Choroid plexus epithelial cell (primary cell): ENCODE data around the gene NRSN1.

ENCODE experiments used
- DNase-seq: peaks from one replicate; pipeline ENCODE4 v3.0.0-alpha.2; 2010; ENCODE audit warnings: low read depth
- H3K4me3 ChIP-seq: 2 replicates; pipeline ENCODE4 v1.5.1; 2011; ENCODE audit warnings: low read depth, mild to moderate bottlenecking, control low read depth, low read length, moderate library complexity
- TF ChIP-seq, protein P1 (sequence below): conservative IDR thresholded peaks from 2 replicates; pipeline ENCODE4 v1.5.1; 2011; ENCODE audit warnings: low read depth, mild to moderate bottlenecking, control low read depth, inconsistent platforms, low read length, moderate library complexity

The NRSN1 gene

DNA sequence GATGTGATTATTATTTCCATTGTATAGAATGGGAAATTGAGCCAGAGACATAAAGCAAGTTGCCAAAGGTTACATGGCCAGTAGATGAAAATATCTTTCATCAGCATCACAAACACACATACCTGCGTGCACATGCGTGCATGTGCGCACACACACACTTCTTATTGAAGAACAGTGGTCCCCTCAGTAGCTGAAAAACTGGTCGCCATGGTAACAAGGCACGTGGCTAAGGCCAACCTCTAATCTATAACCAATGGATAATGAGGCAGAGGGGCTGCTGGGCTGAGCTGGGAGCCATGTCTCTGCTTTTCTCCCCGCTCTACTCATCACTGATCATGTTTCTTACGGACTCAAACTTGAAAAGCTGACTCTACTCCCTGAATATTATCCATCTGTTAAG is 60.3 kb downstream of the NRSN1 start:
- TF ChIP-seq, protein P1, sequence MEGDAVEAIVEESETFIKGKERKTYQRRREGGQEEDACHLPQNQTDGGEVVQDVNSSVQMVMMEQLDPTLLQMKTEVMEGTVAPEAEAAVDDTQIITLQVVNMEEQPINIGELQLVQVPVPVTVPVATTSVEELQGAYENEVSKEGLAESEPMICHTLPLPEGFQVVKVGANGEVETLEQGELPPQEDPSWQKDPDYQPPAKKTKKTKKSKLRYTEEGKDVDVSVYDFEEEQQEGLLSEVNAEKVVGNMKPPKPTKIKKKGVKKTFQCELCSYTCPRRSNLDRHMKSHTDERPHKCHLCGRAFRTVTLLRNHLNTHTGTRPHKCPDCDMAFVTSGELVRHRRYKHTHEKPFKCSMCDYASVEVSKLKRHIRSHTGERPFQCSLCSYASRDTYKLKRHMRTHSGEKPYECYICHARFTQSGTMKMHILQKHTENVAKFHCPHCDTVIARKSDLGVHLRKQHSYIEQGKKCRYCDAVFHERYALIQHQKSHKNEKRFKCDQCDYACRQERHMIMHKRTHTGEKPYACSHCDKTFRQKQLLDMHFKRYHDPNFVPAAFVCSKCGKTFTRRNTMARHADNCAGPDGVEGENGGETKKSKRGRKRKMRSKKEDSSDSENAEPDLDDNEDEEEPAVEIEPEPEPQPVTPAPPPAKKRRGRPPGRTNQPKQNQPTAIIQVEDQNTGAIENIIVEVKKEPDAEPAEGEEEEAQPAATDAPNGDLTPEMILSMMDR: no peak
- DNase-seq: no peak
- H3K4me3 ChIP-seq: no peak overlapping the region

GRCh38 chr6:24187965-24188577 is 62.1 kb downstream of the NRSN1 start:
- no peak for DNase-seq
- H3K4me3 ChIP-seq: no peak overlapping the region
- TF ChIP-seq, protein P1: no peak

DNA sequence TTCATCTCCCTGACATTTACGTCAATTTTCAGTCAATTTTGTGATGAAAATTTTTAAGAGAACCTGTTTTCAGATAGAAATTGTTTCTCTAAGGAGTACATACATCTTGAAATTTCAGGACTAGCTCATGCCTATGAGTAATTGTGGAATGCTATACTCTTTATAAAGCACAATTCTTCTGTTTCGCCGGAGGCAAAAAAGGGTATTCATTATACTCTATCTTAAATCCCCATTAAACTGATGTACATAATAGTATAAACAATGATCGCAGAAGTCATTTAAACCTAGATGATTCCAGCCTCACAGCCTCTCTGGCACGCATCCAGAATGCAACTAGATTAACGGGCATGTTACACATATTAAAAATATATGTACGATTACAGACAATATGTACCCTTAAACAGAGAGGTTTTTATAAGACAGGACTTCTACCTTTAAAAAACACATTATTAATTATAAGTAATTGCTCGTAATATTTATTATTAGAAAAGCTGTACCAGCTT is 62.6 kb downstream of the NRSN1 start:
- H3K4me3 ChIP-seq: no peak overlapping the region
- DNase-seq: no peak
- TF ChIP-seq, protein P1: no peak

GRCh38 chr6:24191346-24191745 is 65.3 kb downstream of the NRSN1 start:
- TF ChIP-seq, protein P1: no peak
- H3K4me3 ChIP-seq: no peak overlapping the region
- DNase-seq: no peak

DNA sequence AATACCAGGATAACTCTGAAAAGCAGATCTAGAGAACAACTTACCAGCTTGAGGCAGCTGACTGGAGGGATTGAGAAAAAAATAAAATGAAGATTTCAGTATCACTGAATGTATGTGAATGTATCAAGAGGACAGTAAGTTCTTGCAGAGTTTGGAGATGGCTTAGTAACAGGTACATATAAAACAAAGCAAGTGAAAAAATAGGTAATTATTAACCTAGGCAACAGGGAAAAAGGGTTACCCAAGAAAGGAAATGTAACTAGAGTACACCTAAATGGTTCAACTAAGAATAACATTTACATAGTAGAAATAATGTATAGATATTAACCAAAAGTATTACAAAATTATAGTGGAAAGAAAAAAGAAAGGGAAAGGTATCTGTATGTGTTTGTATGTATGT is 67.3 kb downstream of the NRSN1 start:
- TF ChIP-seq, protein P1: no peak
- H3K4me3 ChIP-seq: no peak overlapping the region
- DNase-seq: no peak

- TF ChIP-seq, protein P1: no peak
- no peak overlapping the region for H3K4me3 ChIP-seq
- DNase-seq: no peak
These were observed 69.1 kb downstream of the NRSN1 start for GRCh38 chr6:24194978-24195700.
